Astrocyte of the spinal cord (primary cell): ENCODE data around the gene NPAS3.

ENCODE experiments used
- DNase-seq: peaks from one replicate; pipeline ENCODE4 v3.0.0; 2011; ENCODE audit warnings: low read depth, low spot score
- H3K4me3 ChIP-seq: 2 replicates; pipeline ENCODE4 v1.5.1; 2011; ENCODE audit warnings: low read depth, mild to moderate bottlenecking, low read length, moderate library complexity
- in situ Hi-C: cut with HindIII; loops from 2 replicates; pipeline ENCODE4 v1.10.0; 2017; ENCODE audit warnings: low sequenced_read_pairs
- TF ChIP-seq, protein P1 (sequence below): IDR thresholded peaks from 2 replicates; pipeline ENCODE4 v1.5.1; 2012; ENCODE audit warnings: low read depth, mild to moderate bottlenecking, low read length, inconsistent platforms

The NPAS3 gene

GRCh38 chr14:33275879-33276278 is 337.2 kb downstream of the NPAS3 start:
- TF ChIP-seq, protein P1, sequence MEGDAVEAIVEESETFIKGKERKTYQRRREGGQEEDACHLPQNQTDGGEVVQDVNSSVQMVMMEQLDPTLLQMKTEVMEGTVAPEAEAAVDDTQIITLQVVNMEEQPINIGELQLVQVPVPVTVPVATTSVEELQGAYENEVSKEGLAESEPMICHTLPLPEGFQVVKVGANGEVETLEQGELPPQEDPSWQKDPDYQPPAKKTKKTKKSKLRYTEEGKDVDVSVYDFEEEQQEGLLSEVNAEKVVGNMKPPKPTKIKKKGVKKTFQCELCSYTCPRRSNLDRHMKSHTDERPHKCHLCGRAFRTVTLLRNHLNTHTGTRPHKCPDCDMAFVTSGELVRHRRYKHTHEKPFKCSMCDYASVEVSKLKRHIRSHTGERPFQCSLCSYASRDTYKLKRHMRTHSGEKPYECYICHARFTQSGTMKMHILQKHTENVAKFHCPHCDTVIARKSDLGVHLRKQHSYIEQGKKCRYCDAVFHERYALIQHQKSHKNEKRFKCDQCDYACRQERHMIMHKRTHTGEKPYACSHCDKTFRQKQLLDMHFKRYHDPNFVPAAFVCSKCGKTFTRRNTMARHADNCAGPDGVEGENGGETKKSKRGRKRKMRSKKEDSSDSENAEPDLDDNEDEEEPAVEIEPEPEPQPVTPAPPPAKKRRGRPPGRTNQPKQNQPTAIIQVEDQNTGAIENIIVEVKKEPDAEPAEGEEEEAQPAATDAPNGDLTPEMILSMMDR, result no peak
- no peak for DNase-seq
- in situ Hi-C loops, result no loop called here
- H3K4me3 ChIP-seq, result no peak overlapping the region

DNA sequence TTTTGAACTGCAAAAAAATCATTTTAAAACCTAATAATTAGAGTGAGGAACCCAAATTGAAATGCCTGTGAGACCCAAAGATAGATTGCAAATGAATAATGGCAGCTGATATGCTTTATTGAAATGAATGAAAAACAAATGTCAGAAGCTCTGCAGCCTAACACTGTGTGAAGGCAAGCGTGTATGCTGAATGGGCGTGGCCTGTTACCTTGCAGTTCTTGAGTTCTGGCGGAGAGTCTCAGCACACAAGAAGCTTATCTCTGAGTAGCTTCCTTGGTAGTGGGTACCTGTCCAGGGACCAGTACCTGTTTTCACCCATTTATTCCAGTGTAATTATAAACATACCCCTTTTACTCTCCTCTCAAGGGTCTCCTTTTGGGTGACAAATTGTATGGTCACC is 341.2 kb downstream of the NPAS3 start:
- in situ Hi-C loops, result no loop called here
- no peak overlapping the region for H3K4me3 ChIP-seq
- DNase-seq, result no peak
- TF ChIP-seq, protein P1, result no peak

GRCh38 chr14:33280646-33281045 is 342.0 kb downstream of the NPAS3 start:
- peak; percentile 16 for DNase-seq
- in situ Hi-C loops, result no loop called here
- TF ChIP-seq, protein P1, result no peak
- no peak overlapping the region for H3K4me3 ChIP-seq

- H3K4me3 ChIP-seq, result no peak overlapping the region
- DNase-seq, result peak; percentile 6
- TF ChIP-seq, protein P1, result no peak
- in situ Hi-C loops, result no loop called here
Observed at GRCh38 chr14:33282331-33283230, 343.9 kb downstream of the NPAS3 start.

- TF ChIP-seq, protein P1, result no peak
- in situ Hi-C loops, result no loop called here
- no peak overlapping the region for H3K4me3 ChIP-seq
- no peak for DNase-seq
Observed at GRCh38 chr14:33285902-33286700, 347.4 kb downstream of the NPAS3 start.

DNA sequence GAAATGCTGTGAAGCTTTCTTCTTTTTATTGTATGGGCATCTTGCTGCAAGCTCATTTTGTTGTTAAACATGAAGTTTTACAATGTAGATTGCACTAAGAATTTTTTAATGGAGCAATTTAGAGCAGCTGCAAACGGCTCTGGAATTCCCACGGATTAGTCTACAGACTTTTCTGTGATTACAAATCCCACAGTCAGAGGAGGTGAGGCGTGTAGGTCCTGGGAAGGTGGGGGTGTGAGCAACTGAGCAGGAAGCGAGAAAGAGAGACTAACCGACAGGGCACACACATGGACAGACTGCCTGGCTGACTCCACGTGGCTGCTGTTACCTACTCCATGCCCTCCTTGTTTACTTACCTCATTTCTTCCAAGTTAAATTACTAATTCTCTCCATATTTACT is 348.5 kb downstream of the NPAS3 start:
- H3K4me3 ChIP-seq, result no peak overlapping the region
- DNase-seq, result no peak
- TF ChIP-seq, protein P1, result no peak
- in situ Hi-C loops, result no loop called here
